Activated CD4-positive, alpha-beta T cell treated with anti-CD3 and anti-CD28 coated beads, Interleukin-2, amount 50 U/mL, for 1 hour (primary cell): ENCODE measurements around the gene SCD5.

Experiments
- DNase-seq: peaks from one replicate; pipeline ENCODE4 v3.0.0-alpha.2; 2020

The SCD5 gene

GRCh38 chr4:82583897-82584587, 214.6 kb downstream of the SCD5 start:
- DNase-seq: no peak

GRCh38 chr4:82579932-82580331, 218.7 kb downstream of the SCD5 start:
- no peak for DNase-seq
